ENCODE measurements around the gene GOLGA2. TPM values are rescaled to one million over a fixed set of nuclear protein-coding genes. Genes with fewer than 3 reads are reported as not detected.

GOLGA2 gene
- total and polyA plus RNA-seq, 2 of the 13 experiments (the other 11 are each of a cell fraction or from before 2014, with no cell fraction given) = 45.3 to 45.8 TPM

DNA sequence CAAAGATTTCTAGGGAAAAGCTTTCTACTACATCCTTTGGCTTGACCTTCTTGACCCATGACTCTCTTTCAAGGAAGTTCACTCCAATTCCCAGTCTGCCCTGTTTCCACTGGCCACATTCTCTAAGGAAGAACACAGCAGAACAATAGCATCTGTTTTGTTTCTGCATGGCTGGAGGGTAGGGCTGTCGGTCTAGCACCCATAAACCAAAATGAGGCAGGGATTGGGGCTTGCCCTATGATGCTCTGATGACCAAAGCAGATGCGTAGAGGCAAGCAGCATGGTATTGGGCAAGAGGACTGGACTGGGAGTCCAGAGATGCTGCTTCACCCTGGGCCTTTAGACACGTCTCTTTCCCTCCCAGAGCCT is 24.1 kb downstream of the GOLGA2 start:
- ATAC-seq (no peak), DNase-seq (ENCODE audit: low spot score) (no peak), FAIRE-seq (no peak)
- BruUV-seq (replicated peaks) = no TSS peak
- TF ChIP-seq AGO2 (optimal IDR thresholded peaks at IDR 0.05; ENCODE audit: low read depth, low read length) = no peak
- TF ChIP-seq IKZF1 (IDR thresholded peaks at IDR 0.05) = no peak
- TF ChIP-seq, protein P1, sequence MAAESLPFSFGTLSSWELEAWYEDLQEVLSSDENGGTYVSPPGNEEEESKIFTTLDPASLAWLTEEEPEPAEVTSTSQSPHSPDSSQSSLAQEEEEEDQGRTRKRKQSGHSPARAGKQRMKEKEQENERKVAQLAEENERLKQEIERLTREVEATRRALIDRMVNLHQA (CRISPR knock-in tag; IDR thresholded peaks at IDR 0.05) = no peak
- no peak for TF ChIP-seq ZNF329 (CRISPR knock-in tag; IDR thresholded peaks at IDR 0.05; ENCODE audit: low read depth)
- TF ChIP-seq, protein P2, sequence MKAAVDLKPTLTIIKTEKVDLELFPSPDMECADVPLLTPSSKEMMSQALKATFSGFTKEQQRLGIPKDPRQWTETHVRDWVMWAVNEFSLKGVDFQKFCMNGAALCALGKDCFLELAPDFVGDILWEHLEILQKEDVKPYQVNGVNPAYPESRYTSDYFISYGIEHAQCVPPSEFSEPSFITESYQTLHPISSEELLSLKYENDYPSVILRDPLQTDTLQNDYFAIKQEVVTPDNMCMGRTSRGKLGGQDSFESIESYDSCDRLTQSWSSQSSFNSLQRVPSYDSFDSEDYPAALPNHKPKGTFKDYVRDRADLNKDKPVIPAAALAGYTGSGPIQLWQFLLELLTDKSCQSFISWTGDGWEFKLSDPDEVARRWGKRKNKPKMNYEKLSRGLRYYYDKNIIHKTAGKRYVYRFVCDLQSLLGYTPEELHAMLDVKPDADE (CRISPR knock-in tag; IDR thresholded peaks at IDR 0.05) = no peak
- TF ChIP-seq NR2F2 (IDR thresholded peaks at IDR 0.05; ENCODE audit: borderline replicate concordance, low read depth) = no peak
- no peak for TF ChIP-seq SMAD9 (CRISPR knock-in tag; IDR thresholded peaks at IDR 0.05)
- TF ChIP-seq ZNF446 (CRISPR knock-in tag; IDR thresholded peaks at IDR 0.05) = no peak
- TF ChIP-seq ZNF709 (CRISPR knock-in tag; IDR thresholded peaks at IDR 0.05) = no peak
- no peak for TF ChIP-seq BRCA1 (CRISPR knock-in tag; IDR thresholded peaks at IDR 0.05)
- TF ChIP-seq ZNF564 (CRISPR knock-in tag; IDR thresholded peaks at IDR 0.05) = no peak
- TF ChIP-seq, protein P3, sequence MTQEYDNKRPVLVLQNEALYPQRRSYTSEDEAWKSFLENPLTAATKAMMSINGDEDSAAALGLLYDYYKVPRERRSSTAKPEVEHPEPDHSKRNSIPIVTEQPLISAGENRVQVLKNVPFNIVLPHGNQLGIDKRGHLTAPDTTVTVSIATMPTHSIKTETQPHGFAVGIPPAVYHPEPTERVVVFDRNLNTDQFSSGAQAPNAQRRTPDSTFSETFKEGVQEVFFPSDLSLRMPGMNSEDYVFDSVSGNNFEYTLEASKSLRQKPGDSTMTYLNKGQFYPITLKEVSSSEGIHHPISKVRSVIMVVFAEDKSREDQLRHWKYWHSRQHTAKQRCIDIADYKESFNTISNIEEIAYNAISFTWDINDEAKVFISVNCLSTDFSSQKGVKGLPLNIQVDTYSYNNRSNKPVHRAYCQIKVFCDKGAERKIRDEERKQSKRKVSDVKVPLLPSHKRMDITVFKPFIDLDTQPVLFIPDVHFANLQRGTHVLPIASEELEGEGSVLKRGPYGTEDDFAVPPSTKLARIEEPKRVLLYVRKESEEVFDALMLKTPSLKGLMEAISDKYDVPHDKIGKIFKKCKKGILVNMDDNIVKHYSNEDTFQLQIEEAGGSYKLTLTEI (CRISPR knock-in tag; conservative IDR thresholded peaks at IDR 0.05) = no peak
- Histone ChIP-seq H3K4me1 (ENCODE audit: insufficient read depth, low read length) (peaks cover 29% of the 10 kb centered on the region), H4K20me1 (ENCODE audit: insufficient read depth, low read length) (no peaks in the 10 kb centered on the region), H3K27me3 (ENCODE audit: control insufficient read depth in 1 of 2, insufficient read depth in 2 of 2, low read length in 2 of 2) (no peaks in the 10 kb centered on the region; a peak in 1 of 5 replicates), H3K4me3 (replicated peaks in 1 of 3; ENCODE audit: insufficient read depth in 1 of 3, low read depth in 2 of 3, low read length in 3 of 3) (no peak overlapping the region), H3K36me3 (replicated peaks in 1 of 2; ENCODE audit: control insufficient read depth in 1 of 2, insufficient read depth in 2 of 2, low read length in 2 of 2) (peaks cover 0 to under 1% of the 10 kb centered on the region in 2 experiments; a peak in 1 of 5 replicates), H3K4me2 (ENCODE audit: low read depth, low read length) (no peak overlapping the region), H3K9me3 (ENCODE audit: low read length) (no peaks in the 10 kb centered on the region), H2AFZ (ENCODE audit: low read length) (no peak overlapping the region), H3K79me2 (ENCODE audit: insufficient read depth, low read length) (no peaks in the 10 kb centered on the region), H3K9ac (ENCODE audit: insufficient read depth, low read depth, low read length) (no peak overlapping the region), H3K27ac (ENCODE audit: extremely low read length, insufficient read depth, low read length) (no peak overlapping the region)
- ChIA-PET CTCF (ENCODE audit: low intra/inter-chr PET ratio, low total read pairs) (no interaction called here), POLR2A (interaction anchor here (1.3 to 2.6 kb wide), 2 partner anchors 16 to 24 kb away, joined by 3 to 9 read pairs; partner anchors contain the start of genes GOLGA2 and SWI5)
- intact Hi-C loops (cut with micrococcal nuclease; ENCODE audit: unreplicated experiment) = no loop called here
- 0% methylated on average over 1 of the region's 3 CpGs for whole genome bisulfite sequencing (ENCODE audit: low lambda C conversion rate)
- in situ Hi-C loops (cut with HindIII; ENCODE audit: extremely low pct_ligation_motif_present, low pct_unique_long_range_greater_than_20kb) = no loop called here

Measured in HepG2 (cell line).